ENCODE measurements around the gene SLAMF9. TPM values are rescaled to one million over a fixed set of nuclear protein-coding genes. Genes with fewer than 3 reads are reported as not detected.

Gene SLAMF9
- total and polyA plus RNA-seq, 2 experiments from 2014 or later: 0.48 TPM; not detected in 1

DNA sequence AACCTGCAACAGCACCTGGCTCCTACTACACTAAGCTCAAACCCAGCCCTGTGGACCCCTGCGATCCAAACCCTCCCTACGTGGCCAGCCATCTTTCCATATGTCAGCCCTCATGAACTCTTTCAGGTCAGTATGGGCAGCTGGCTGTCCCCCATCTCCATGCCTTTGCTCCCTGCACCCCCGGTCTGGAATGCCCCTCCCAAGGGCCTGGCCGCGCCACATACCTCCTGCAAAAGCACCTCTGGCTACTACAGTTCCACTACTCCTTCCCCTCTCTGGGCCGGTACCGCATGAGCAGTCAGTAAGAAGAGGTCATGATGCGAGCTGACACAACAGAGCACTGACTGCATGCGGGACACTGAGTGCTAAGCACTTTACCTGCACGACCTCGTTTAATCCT, 18.7 kb downstream of the SLAMF9 start:
- 76 to 86% methylated on average over 11 of the region's 11 CpGs for WGBS, 2 experiments (ENCODE audit: low coverage in 1 of 2, low lambda C conversion rate in 2 of 2, missing lambda C conversion rate in 2 of 2)
- Histone ChIP-seq H3F3A (ENCODE audit: insufficient read depth) (no peaks in the 10 kb centered on the region), H2AFZ (no peak overlapping the region), H3K79me2 (ENCODE audit: insufficient read depth) (no peaks in the 10 kb centered on the region), H3K4me2 (ENCODE audit: unreplicated experiment) (no peak overlapping the region), H3K9me2 (ENCODE audit: insufficient read depth) (no peaks in the 10 kb centered on the region), H3K36me3 (ENCODE audit: low read depth) (no peaks in the 10 kb centered on the region), H3K27ac (no peak overlapping the region), H3K9ac (no peak overlapping the region), H3K27me3 (replicated peaks; ENCODE audit: insufficient read depth) (no peaks in the 10 kb centered on the region), H3K4me3 (no peak overlapping the region), H4K20me1 (ENCODE audit: insufficient read depth) (no peaks in the 10 kb centered on the region), H3K4me1 (ENCODE audit: insufficient read depth) (no peaks in the 10 kb centered on the region), H3K9me3 (ENCODE audit: low read depth) (no peaks in the 10 kb centered on the region)
- DNase-seq: no peak
- in situ Hi-C loops (cut with MboI): loop anchor here (5.0 kb wide), 1 partner anchor 72 kb away; no protein-coding TSS in a partner anchor
- TF ChIP-seq EZH2phosphoT487 (IDR thresholded peaks at IDR 0.05; ENCODE audit: insufficient read depth, low read depth): no peak
- TF ChIP-seq EZH2 (IDR thresholded peaks at IDR 0.05; ENCODE audit: insufficient read depth, poor library complexity, severe bottlenecking): no peak

DNA sequence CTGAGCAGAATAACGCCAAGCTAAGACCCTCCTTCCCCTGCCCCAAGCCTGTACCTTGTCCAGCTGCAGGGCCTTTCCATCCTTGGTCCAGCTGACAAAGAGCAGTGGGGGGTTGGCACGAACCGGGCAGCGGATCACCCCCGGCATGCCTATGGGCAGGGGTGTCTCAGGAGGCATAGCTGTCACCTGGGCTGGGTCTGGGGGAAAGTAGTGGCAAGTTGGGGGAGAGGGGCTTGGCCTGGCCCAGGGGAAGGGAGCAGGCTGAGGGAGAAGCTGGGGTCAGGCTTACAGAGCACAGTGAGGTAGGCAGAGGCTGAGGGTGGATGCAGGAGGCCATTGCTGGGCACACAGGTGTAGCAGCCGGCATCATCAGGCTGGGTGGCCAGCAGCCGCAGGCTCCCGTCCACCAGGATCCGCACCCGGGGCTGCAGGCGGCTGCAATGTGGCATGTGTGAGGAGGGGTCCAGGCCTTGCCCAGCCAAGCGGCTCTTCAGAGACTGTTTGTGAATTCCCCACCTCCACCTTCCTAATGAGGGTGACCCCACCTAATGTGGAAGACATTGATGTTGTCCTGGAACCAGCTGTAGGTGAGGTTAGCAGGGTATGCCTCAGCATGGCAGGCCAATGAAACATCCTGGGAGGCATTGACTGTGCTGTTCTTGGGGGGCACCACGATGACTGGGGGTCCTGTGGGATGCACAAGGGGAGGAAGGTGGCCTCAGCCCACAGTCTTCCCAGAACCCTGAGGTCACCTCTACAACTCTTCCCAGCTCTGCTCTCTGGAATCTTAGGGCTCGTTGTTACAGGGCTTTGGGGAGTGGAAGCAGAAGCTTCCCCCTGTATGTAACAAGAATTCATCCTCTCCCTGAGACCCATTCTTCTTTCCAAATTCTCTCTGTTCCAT, 19.6 kb downstream of the SLAMF9 start:
- Histone ChIP-seq H3K27me3 (replicated peaks; ENCODE audit: insufficient read depth) (no peaks in the 10 kb centered on the region), H3K9me2 (ENCODE audit: insufficient read depth) (no peaks in the 10 kb centered on the region), H3K4me1 (ENCODE audit: insufficient read depth) (no peaks in the 10 kb centered on the region), H3K9me3 (ENCODE audit: low read depth) (no peaks in the 10 kb centered on the region), H3K9ac (no peak overlapping the region), H4K20me1 (ENCODE audit: insufficient read depth) (no peaks in the 10 kb centered on the region), H3K4me3 (no peak overlapping the region), H3K27ac (no peak overlapping the region), H3K79me2 (ENCODE audit: insufficient read depth) (no peaks in the 10 kb centered on the region), H3K4me2 (ENCODE audit: unreplicated experiment) (no peak overlapping the region), H2AFZ (no peak overlapping the region), H3K36me3 (ENCODE audit: low read depth) (no peaks in the 10 kb centered on the region), H3F3A (ENCODE audit: insufficient read depth) (no peaks in the 10 kb centered on the region)
- in situ Hi-C loops (cut with MboI): loop anchor here (5.0 kb wide), 1 partner anchor 73 kb away; no protein-coding TSS in a partner anchor
- TF ChIP-seq EZH2 (IDR thresholded peaks at IDR 0.05; ENCODE audit: insufficient read depth, poor library complexity, severe bottlenecking) (no peak), EZH2phosphoT487 (IDR thresholded peaks at IDR 0.05; ENCODE audit: insufficient read depth, low read depth) (no peak)
- DNase-seq: no peak
- 65 to 77% methylated on average over 14 of the region's 14 CpGs for WGBS, 2 experiments (ENCODE audit: low coverage in 1 of 2, low lambda C conversion rate in 2 of 2, missing lambda C conversion rate in 2 of 2)

DNA sequence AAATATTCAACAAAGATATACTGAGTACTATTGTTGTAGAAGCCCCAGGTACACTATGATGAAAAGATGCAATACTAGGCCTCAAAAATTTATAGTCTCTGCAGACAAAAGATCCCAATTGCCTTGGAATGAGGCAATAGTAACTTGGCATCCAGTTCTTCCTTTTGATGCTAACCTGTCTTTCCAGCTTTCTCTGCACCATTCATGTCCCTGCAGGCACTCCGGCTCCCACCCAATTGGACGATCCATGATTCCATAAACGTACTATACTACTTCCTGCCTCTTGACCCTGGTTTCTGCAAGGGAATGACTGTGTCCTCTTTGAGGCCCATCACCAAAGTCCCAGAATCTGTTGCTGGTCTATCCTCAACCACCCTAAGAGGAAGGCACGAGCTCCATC, 20.7 kb downstream of the SLAMF9 start:
- in situ Hi-C loops (cut with MboI): no loop called here
- H3K9me3 ChIP-seq (ENCODE audit: low read depth): no peaks in the 10 kb centered on the region
- no peaks in the 10 kb centered on the region for H3K79me2 ChIP-seq (ENCODE audit: insufficient read depth)
- TF ChIP-seq EZH2phosphoT487 (IDR thresholded peaks at IDR 0.05; ENCODE audit: insufficient read depth, low read depth): no peak
- no peak for TF ChIP-seq EZH2 (IDR thresholded peaks at IDR 0.05; ENCODE audit: insufficient read depth, poor library complexity, severe bottlenecking)
- H3K27me3 ChIP-seq (replicated peaks; ENCODE audit: insufficient read depth): no peaks in the 10 kb centered on the region
- H2AFZ ChIP-seq: no peak overlapping the region
- H3F3A ChIP-seq (ENCODE audit: insufficient read depth): no peaks in the 10 kb centered on the region
- no peak overlapping the region for H3K4me3 ChIP-seq
- H3K9me2 ChIP-seq (ENCODE audit: insufficient read depth): no peaks in the 10 kb centered on the region
- DNase-seq: no peak
- H3K4me2 ChIP-seq (ENCODE audit: unreplicated experiment): no peak overlapping the region
- WGBS, 2 experiments (ENCODE audit: low coverage in 1 of 2, low lambda C conversion rate in 2 of 2, missing lambda C conversion rate in 2 of 2): 69 to 88% methylated on average over 4 of the region's 4 CpGs
- no peaks in the 10 kb centered on the region for H3K36me3 ChIP-seq (ENCODE audit: low read depth)
- H3K4me1 ChIP-seq (ENCODE audit: insufficient read depth): no peaks in the 10 kb centered on the region
- no peak overlapping the region for H3K27ac ChIP-seq
- no peaks in the 10 kb centered on the region for H4K20me1 ChIP-seq (ENCODE audit: insufficient read depth)
- H3K9ac ChIP-seq: no peak overlapping the region

DNA sequence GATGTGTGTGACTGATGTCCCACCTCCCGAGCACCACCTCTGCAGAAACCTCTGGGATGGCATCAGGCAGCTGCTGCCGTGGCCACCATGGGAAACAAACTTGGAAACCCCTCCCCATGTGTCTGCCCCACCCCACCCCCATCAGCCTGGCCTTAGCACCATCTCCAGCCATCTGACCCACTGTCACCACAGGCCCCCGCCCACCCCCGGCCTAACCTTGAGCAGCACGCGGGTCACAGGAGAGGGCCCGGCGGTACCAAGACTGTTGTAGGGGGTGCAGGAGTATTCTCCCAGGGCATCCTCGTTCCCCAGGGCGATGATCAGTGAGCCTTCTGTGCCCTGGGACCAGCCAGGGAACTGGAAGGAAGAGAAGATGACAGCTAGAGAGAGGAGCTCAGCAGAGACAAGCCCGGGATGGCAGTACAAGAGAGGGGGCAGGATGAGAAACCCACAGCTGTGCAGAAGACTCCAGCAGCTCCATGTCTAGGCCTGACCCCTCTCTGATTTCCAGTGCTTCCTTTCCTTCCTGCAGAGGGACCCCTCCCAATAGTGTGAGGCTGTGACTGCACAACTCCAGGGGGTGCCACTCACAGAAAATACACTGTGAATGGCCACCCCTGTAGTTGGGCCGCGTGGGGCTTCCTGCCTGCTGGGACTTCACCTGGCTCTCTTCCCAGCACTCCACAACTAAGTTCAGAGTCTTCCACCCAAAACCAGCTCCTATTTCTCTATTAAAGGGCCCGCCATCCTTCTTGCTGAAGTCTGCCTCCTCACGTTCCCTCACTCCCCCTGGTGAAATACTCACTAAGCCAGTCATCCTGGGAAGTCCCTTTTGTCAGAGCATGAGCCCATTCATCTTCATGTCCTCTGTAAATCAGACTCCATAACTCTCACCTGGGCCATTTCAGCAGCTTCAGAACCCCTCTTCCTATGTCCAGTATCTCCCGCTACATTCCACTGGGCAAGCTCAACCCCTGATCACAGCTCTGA, 21.4 kb downstream of the SLAMF9 start:
- H2AFZ ChIP-seq: no peak overlapping the region
- no peak for DNase-seq
- TF ChIP-seq EZH2 (IDR thresholded peaks at IDR 0.05; ENCODE audit: insufficient read depth, poor library complexity, severe bottlenecking) (no peak), EZH2phosphoT487 (IDR thresholded peaks at IDR 0.05; ENCODE audit: insufficient read depth, low read depth) (no peak)
- no peak overlapping the region for H3K4me3 ChIP-seq
- H4K20me1 ChIP-seq (ENCODE audit: insufficient read depth): no peaks in the 10 kb centered on the region
- H3F3A ChIP-seq (ENCODE audit: insufficient read depth): no peaks in the 10 kb centered on the region
- H3K4me2 ChIP-seq (ENCODE audit: unreplicated experiment): no peak overlapping the region
- no peaks in the 10 kb centered on the region for H3K79me2 ChIP-seq (ENCODE audit: insufficient read depth)
- no peaks in the 10 kb centered on the region for H3K9me3 ChIP-seq (ENCODE audit: low read depth)
- H3K4me1 ChIP-seq (ENCODE audit: insufficient read depth): no peaks in the 10 kb centered on the region
- H3K9me2 ChIP-seq (ENCODE audit: insufficient read depth): no peaks in the 10 kb centered on the region
- 72 to 75% methylated on average over 15 to 16 of the region's 16 CpGs for WGBS, 2 experiments (ENCODE audit: low coverage in 1 of 2, low lambda C conversion rate in 2 of 2, missing lambda C conversion rate in 2 of 2)
- no peaks in the 10 kb centered on the region for H3K27me3 ChIP-seq (replicated peaks; ENCODE audit: insufficient read depth)
- H3K27ac ChIP-seq: no peak overlapping the region
- in situ Hi-C loops (cut with MboI): no loop called here
- H3K9ac ChIP-seq: no peak overlapping the region
- H3K36me3 ChIP-seq (ENCODE audit: low read depth): no peaks in the 10 kb centered on the region
